Measurements from ENCODE around the gene DUSP3. TPM values are rescaled to one million over a fixed set of nuclear protein-coding genes. Genes with fewer than 3 reads are reported as not detected.

The DUSP3 gene
- total RNA-seq, result 16.6 TPM

GRCh38 chr17:43778337-43779144, at the start of gene DUSP3:
DUSP3 (minus strand) TSS chr17:43778977; CDS start chr17:43778924, 53 bp downstream.
- peak within 1 kb of the TSS; percentile 76 for H3K4me3 ChIP-seq (ENCODE audit: low read length)
- H3K27me3 ChIP-seq (ENCODE audit: insufficient read depth, low read length), result peaks cover 3% of the 10 kb centered on the region
- no peaks in the 10 kb centered on the region for H3K9me3 ChIP-seq (ENCODE audit: low read depth, low read length)
- peaks cover 77% of the 10 kb centered on the region for H3K4me1 ChIP-seq (ENCODE audit: insufficient read depth, low read length)

GRCh38 chr17:43827596-43827995, 48.8 kb upstream of the DUSP3 start:
- peaks cover 10% of the 10 kb centered on the region for H3K27me3 ChIP-seq (ENCODE audit: insufficient read depth, low read length)
- no peak overlapping the region for H3K4me3 ChIP-seq (ENCODE audit: low read length)
- no peaks in the 10 kb centered on the region for H3K9me3 ChIP-seq (ENCODE audit: low read depth, low read length)
- H3K4me1 ChIP-seq (ENCODE audit: insufficient read depth, low read length), result no peaks in the 10 kb centered on the region

- no peaks in the 10 kb centered on the region for H3K4me1 ChIP-seq (ENCODE audit: insufficient read depth, low read length)
- H3K27me3 ChIP-seq (ENCODE audit: insufficient read depth, low read length), result peaks cover 1% of the 10 kb centered on the region
- no peak overlapping the region for H3K4me3 ChIP-seq (ENCODE audit: low read length)
- no peaks in the 10 kb centered on the region for H3K9me3 ChIP-seq (ENCODE audit: low read depth, low read length)
These were observed 47.4 kb upstream of the DUSP3 start for GRCh38 chr17:43826206-43826605.

- Histone ChIP-seq H3K9me3 (ENCODE audit: low read depth, low read length) (no peaks in the 10 kb centered on the region), H3K4me3 (ENCODE audit: low read length) (no peak overlapping the region), H3K27me3 (ENCODE audit: insufficient read depth, low read length) (no peaks in the 10 kb centered on the region), H3K4me1 (ENCODE audit: insufficient read depth, low read length) (no peaks in the 10 kb centered on the region)
These were observed 46.8 kb upstream of the DUSP3 start for GRCh38 chr17:43825567-43825966.

- Histone ChIP-seq H3K4me1 (ENCODE audit: insufficient read depth, low read length) (no peaks in the 10 kb centered on the region), H3K4me3 (ENCODE audit: low read length) (no peak overlapping the region), H3K9me3 (ENCODE audit: low read depth, low read length) (no peaks in the 10 kb centered on the region), H3K27me3 (ENCODE audit: insufficient read depth, low read length) (no peaks in the 10 kb centered on the region)
These were observed 44.7 kb upstream of the DUSP3 start for GRCh38 chr17:43823350-43824084.

GRCh38 chr17:43822570-43823190, 43.9 kb upstream of the DUSP3 start:
- no peaks in the 10 kb centered on the region for H3K9me3 ChIP-seq (ENCODE audit: low read depth, low read length)
- no peaks in the 10 kb centered on the region for H3K4me1 ChIP-seq (ENCODE audit: insufficient read depth, low read length)
- no peak overlapping the region for H3K4me3 ChIP-seq (ENCODE audit: low read length)
- no peaks in the 10 kb centered on the region for H3K27me3 ChIP-seq (ENCODE audit: insufficient read depth, low read length)

- no peaks in the 10 kb centered on the region for H3K9me3 ChIP-seq (ENCODE audit: low read depth, low read length)
- no peak overlapping the region for H3K4me3 ChIP-seq (ENCODE audit: low read length)
- no peaks in the 10 kb centered on the region for H3K4me1 ChIP-seq (ENCODE audit: insufficient read depth, low read length)
- no peaks in the 10 kb centered on the region for H3K27me3 ChIP-seq (ENCODE audit: insufficient read depth, low read length)
These were observed 42.0 kb upstream of the DUSP3 start for GRCh38 chr17:43820759-43821158.

- H3K27me3 ChIP-seq (ENCODE audit: insufficient read depth, low read length), result no peaks in the 10 kb centered on the region
- no peaks in the 10 kb centered on the region for H3K9me3 ChIP-seq (ENCODE audit: low read depth, low read length)
- peaks cover 7% of the 10 kb centered on the region for H3K4me1 ChIP-seq (ENCODE audit: insufficient read depth, low read length)
- no peak overlapping the region for H3K4me3 ChIP-seq (ENCODE audit: low read length)
These were observed 40.2 kb upstream of the DUSP3 start for GRCh38 chr17:43818966-43819365.

- no peaks in the 10 kb centered on the region for H3K9me3 ChIP-seq (ENCODE audit: low read depth, low read length)
- peaks cover 7% of the 10 kb centered on the region for H3K4me1 ChIP-seq (ENCODE audit: insufficient read depth, low read length)
- H3K4me3 ChIP-seq (ENCODE audit: low read length), result no peak overlapping the region
- no peaks in the 10 kb centered on the region for H3K27me3 ChIP-seq (ENCODE audit: insufficient read depth, low read length)
These were observed 39.0 kb upstream of the DUSP3 start for GRCh38 chr17:43817826-43818225.

GRCh38 chr17:43816336-43817320, 37.9 kb upstream of the DUSP3 start:
- peaks cover 7% of the 10 kb centered on the region for H3K4me1 ChIP-seq (ENCODE audit: insufficient read depth, low read length)
- no peaks in the 10 kb centered on the region for H3K27me3 ChIP-seq (ENCODE audit: insufficient read depth, low read length)

GRCh38 chr17:43814714-43815113, 35.9 kb upstream of the DUSP3 start:
- no peaks in the 10 kb centered on the region for H3K9me3 ChIP-seq (ENCODE audit: low read depth, low read length)
- no peaks in the 10 kb centered on the region for H3K27me3 ChIP-seq (ENCODE audit: insufficient read depth, low read length)
- H3K4me3 ChIP-seq (ENCODE audit: low read length), result no peak overlapping the region
- peaks cover 7% of the 10 kb centered on the region for H3K4me1 ChIP-seq (ENCODE audit: insufficient read depth, low read length)

More at GRCh38 chr17:43816336-43817320, 37.9 kb upstream of the DUSP3 start:
- H3K4me3 ChIP-seq (ENCODE audit: low read length), result no peak overlapping the region
- no peaks in the 10 kb centered on the region for H3K9me3 ChIP-seq (ENCODE audit: low read depth, low read length)

GRCh38 chr17:43814026-43814425, 35.2 kb upstream of the DUSP3 start:
- Histone ChIP-seq H3K4me1 (ENCODE audit: insufficient read depth, low read length) (peaks cover 7% of the 10 kb centered on the region), H3K27me3 (ENCODE audit: insufficient read depth, low read length) (no peaks in the 10 kb centered on the region), H3K9me3 (ENCODE audit: low read depth, low read length) (no peaks in the 10 kb centered on the region), H3K4me3 (ENCODE audit: low read length) (no peak overlapping the region)

- peaks cover 7% of the 10 kb centered on the region for H3K4me1 ChIP-seq (ENCODE audit: insufficient read depth, low read length)
These were observed 34.6 kb upstream of the DUSP3 start for GRCh38 chr17:43813386-43813785.

More at GRCh38 chr17:43813386-43813785, 34.6 kb upstream of the DUSP3 start:
- no peaks in the 10 kb centered on the region for H3K9me3 ChIP-seq (ENCODE audit: low read depth, low read length)
- H3K4me3 ChIP-seq (ENCODE audit: low read length), result no peak overlapping the region
- H3K27me3 ChIP-seq (ENCODE audit: insufficient read depth, low read length), result no peaks in the 10 kb centered on the region

Data from mononuclear cell (primary cell).